Activated T-cell treated with anti-CD3 and anti-CD28 coated beads, Interleukin-2, amount 50 U/mL, for 72 hours (primary cell): Measurements from ENCODE around the gene TRIM5. TPM values are rescaled to one million over a fixed set of nuclear protein-coding genes. Genes with fewer than 3 reads are reported as not detected.
"Not testable (repeated sequence)": the region's sequence is repeated elsewhere in the genome, so short reads cannot be mapped to it uniquely, and the experiment has no call there.

Experiments
- ATAC-seq, 2 donors: fragments of 150-1000 bp; cut with Tn5 transposase; replicated peaks in 1 of 2; 2 replicates each; pipeline ENCODE4 v1.10.0; 2021; ENCODE audit warnings: moderate library complexity in 2 of 2, mild to moderate bottlenecking in 1 of 2
- DNase-seq, 2 donors: peaks; one replicate each; pipeline ENCODE4 v3.0.0; 2021 to 2022; ENCODE audit warnings: mixed read lengths in 1 of 2
- H3K27ac Mint-ChIP-seq: one replicate; pipeline ENCODE4 v1.8.0; 2022; ENCODE audit warnings: mild to moderate bottlenecking, moderate library complexity, mixed read lengths
- H3K27me3 Mint-ChIP-seq: one replicate; pipeline ENCODE4 v1.8.0; 2022; ENCODE audit warnings: low read depth, mixed read lengths
- H3K36me3 Mint-ChIP-seq, 2 donors: one replicate each; pipeline ENCODE4 v1.8.0; 2022; ENCODE audit warnings: mixed read lengths in 2 of 2, mild to moderate bottlenecking in 1 of 2; ENCODE audit not compliant: insufficient read depth in 2 of 2
- H3K4me1 Mint-ChIP-seq: one replicate; pipeline ENCODE4 v1.8.0; 2022; ENCODE audit warnings: low read depth, mixed read lengths
- H3K4me3 Mint-ChIP-seq, 2 donors: one replicate each; pipeline ENCODE4 v1.8.0; 2022; ENCODE audit warnings: mild to moderate bottlenecking in 2 of 2, mixed read lengths in 2 of 2, moderate library complexity in 2 of 2
- H3K9me3 Mint-ChIP-seq, 2 donors: one replicate each; pipeline ENCODE4 v1.8.0; 2022; ENCODE audit warnings: mixed read lengths in 2 of 2
- total RNA-seq, 2 donors: library from RNA; stranded (reverse); gene quantifications; one replicate each; pipeline ENCODE4 v1.2.3, GENCODE V29; 2022

The TRIM5 gene
- 10 to 100 TPM; 12.9 to 19.4 TPM for total RNA-seq

DNA sequence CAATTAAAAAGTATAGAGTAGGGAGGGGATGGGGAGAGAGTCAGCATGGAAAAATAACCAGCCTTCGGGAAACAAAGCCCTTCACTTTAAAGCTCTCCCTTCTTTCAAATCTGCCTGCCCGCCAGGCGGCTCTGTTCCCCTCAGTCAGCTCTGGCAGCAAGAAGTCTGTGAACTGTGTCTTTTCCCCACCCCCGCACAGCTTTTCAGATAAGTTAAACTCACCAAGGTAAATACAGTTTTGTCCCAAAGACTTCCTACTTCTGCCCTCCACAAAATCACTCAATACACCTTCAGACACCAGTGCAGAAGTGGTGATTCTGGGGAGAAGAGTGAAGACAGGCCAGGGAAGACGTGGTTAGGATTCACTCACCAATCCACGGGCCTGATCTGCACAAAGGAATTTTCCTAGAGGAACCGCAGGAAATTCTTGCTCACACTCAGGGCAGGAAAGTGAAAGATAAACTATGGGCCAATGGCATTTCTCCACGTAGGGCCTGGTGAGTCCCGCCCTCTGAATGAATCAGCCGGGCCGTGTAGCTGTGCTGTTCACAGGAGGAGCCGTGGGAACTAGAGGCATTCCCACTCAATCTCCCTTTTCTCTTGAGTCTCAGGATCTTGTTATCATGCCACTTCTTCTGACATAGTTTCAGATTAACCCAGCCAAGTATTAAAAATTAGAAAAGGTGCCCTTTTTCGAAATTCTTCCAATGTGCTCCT is at the start of gene TRIM5:
TSS of gene TRIM5 (minus strand) at position 429 of the 717 bp plus-strand sequence. CDS start 4,897 bp downstream, outside the sequence.
- peak within 1 kb of the TSS; percentile 90 for H3K27ac Mint-ChIP-seq
- H3K36me3 Mint-ChIP-seq, result peaks cover 3 to 4% of the 10 kb centered on the region in 2 donors
- no peaks in the 10 kb centered on the region for H3K27me3 Mint-ChIP-seq
- H3K4me3 Mint-ChIP-seq, result peak within 1 kb of the TSS; percentile 93 to 99
- H3K9me3 Mint-ChIP-seq, result no peaks in the 10 kb centered on the region
- ATAC-seq, result peak; percentile 90 to 91
- H3K4me1 Mint-ChIP-seq, result peaks cover 47% of the 10 kb centered on the region
- DNase-seq, result peak; percentile 83 to 85

GRCh38 chr11:5727691-5728090 is 42.8 kb upstream of the TRIM5 start:
- DNase-seq (no peak), ATAC-seq (no peak)
- Mint-ChIP-seq H3K9me3 (no peaks in the 10 kb centered on the region), H3K4me1 (no peaks in the 10 kb centered on the region), H3K36me3 (no peaks in the 10 kb centered on the region), H3K4me3 (no peak overlapping the region), H3K27me3 (no peaks in the 10 kb centered on the region), H3K27ac (no peak overlapping the region)

DNA sequence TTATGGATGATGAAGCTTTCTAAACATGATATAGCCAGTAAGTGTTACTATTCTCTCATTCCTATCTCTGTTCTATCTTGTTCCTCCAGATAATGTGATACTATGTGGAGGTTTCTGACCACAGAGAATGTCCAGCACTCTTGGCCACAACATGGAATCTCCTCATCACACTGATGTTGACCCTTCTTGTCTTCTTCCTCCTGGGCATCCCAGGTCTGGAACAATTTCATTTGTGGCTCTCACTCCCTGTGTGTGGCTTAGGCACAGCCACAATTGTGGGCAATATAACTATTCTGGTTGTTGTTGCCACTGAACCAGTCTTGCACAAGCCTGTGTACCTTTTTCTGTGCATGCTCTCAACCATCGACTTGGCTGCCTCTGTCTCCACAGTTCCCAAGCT is 41.5 kb upstream of the TRIM5 start:
- ATAC-seq (no peak), DNase-seq (no peak)
- no peaks in the 10 kb centered on the region for H3K27me3 Mint-ChIP-seq
- H3K4me1 Mint-ChIP-seq, result no peaks in the 10 kb centered on the region
- no peaks in the 10 kb centered on the region for H3K36me3 Mint-ChIP-seq
- H3K27ac Mint-ChIP-seq, result no peak overlapping the region
- no peak overlapping the region for H3K4me3 Mint-ChIP-seq
- H3K9me3 Mint-ChIP-seq, result no peaks in the 10 kb centered on the region

GRCh38 chr11:5722622-5723021 is 37.7 kb upstream of the TRIM5 start:
- Mint-ChIP-seq H3K4me3 (no peak overlapping the region), H3K36me3 (peaks cover 0 to 3% of the 10 kb centered on the region in 2 donors), H3K9me3 (no peaks in the 10 kb centered on the region), H3K27ac (no peak overlapping the region), H3K4me1 (no peaks in the 10 kb centered on the region), H3K27me3 (no peaks in the 10 kb centered on the region)
- ATAC-seq (no peak), DNase-seq (no peak)

GRCh38 chr11:5719703-5720495 is 35.0 kb upstream of the TRIM5 start:
- DNase-seq, result no peak
- peak; percentile 45 to 59 for ATAC-seq

GRCh38 chr11:5716518-5716917 is 31.6 kb upstream of the TRIM5 start:
- H3K27me3 Mint-ChIP-seq, H3K36me3 Mint-ChIP-seq, ATAC-seq, H3K27ac Mint-ChIP-seq, DNase-seq, H3K9me3 Mint-ChIP-seq, H3K4me1 Mint-ChIP-seq, H3K4me3 Mint-ChIP-seq: not testable (repeated sequence)

More at GRCh38 chr11:5719703-5720495, 35.0 kb upstream of the TRIM5 start:
- no peaks in the 10 kb centered on the region for H3K27me3 Mint-ChIP-seq
- H3K27ac Mint-ChIP-seq, result no peak overlapping the region
- H3K4me1 Mint-ChIP-seq, result no peaks in the 10 kb centered on the region
- no peaks in the 10 kb centered on the region for H3K9me3 Mint-ChIP-seq
- no peak overlapping the region for H3K4me3 Mint-ChIP-seq
- H3K36me3 Mint-ChIP-seq, result peaks cover 4% of the 10 kb centered on the region in 2 donors

DNA sequence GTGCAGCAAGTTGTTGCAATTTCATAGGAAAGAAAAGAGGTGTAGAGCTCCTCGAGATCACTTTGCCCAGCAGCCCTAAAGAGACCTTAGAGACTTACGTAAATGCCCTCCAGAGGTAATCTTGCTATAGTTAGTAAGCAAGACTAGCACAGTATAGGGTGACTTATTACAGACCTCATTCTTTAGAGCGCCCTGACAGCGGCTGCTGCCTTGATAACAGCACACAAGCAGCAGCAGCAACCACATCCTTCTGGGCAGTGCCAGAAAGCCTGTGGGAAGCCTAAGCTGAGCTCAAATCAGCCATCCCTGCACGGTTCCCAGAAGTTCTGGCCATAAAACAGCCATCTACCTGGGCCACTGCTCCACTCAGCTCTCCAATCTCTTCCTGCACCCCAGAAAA is 28.8 kb upstream of the TRIM5 start:
- H3K27ac Mint-ChIP-seq, result no peak overlapping the region
- peak in 1 of 2 donors; percentile 30 for ATAC-seq
- H3K36me3 Mint-ChIP-seq, result peaks cover 5 to 7% of the 10 kb centered on the region in 2 donors

DNA sequence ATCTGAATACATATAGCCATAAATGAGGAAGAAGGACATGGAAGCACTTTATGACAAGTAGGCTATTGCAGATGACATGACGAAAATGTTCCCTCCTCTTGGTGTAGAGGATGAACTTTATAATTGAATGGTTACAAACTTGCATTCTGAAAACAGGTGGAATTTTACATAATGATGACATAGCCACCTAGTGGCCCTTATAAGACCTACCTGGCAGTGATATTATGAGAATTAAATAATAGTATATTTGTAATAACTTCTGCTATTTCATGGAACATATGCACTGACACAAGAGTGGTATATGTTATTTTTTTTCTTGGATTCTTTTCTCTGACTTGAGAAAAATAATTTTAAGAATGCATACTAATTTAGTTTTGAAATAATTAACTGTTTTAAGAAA is 27.6 kb upstream of the TRIM5 start:
- Mint-ChIP-seq H3K36me3 (peaks cover 5 to 7% of the 10 kb centered on the region in 2 donors), H3K9me3 (no peaks in the 10 kb centered on the region), H3K27me3 (no peaks in the 10 kb centered on the region), H3K4me3 (no peak overlapping the region), H3K4me1 (peaks cover 4% of the 10 kb centered on the region), H3K27ac (no peak overlapping the region)
- DNase-seq (no peak), ATAC-seq (no peak)

More for the DNA sequence above, 28.8 kb upstream of the TRIM5 start:
- H3K9me3 Mint-ChIP-seq, result no peaks in the 10 kb centered on the region
- peaks cover 4% of the 10 kb centered on the region for H3K4me1 Mint-ChIP-seq
- no peaks in the 10 kb centered on the region for H3K27me3 Mint-ChIP-seq
- no peak overlapping the region for H3K4me3 Mint-ChIP-seq
- no peak for DNase-seq

DNA sequence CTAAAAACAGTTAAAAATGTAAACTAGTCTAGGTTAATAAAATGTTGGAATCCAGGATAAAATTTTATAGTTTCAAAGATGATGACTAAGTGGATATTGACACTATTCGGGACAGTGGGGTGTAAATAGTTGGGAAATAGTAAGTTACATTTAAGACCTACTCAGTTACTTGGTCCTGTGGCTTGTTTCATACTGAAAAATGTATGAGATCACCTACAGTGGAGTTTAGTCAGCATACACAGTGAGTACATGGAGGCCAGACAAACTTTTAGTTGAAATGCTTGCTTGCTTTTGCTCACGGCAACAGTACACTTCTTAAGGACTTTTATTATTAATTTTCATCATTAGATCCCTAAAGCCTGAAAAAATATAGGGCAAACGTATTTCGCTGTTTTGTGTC is 20.8 kb upstream of the TRIM5 start:
- H3K4me3 Mint-ChIP-seq, result peak overlapping the region in 1 of 2 donors; percentile 46
- DNase-seq (no peak), ATAC-seq (peak; percentile 49 to 84)
- H3K36me3 Mint-ChIP-seq, result peaks cover 9 to 25% of the 10 kb centered on the region in 2 donors
- peak overlapping the region; percentile 94 for H3K27ac Mint-ChIP-seq
- H3K27me3 Mint-ChIP-seq, result no peaks in the 10 kb centered on the region
- H3K9me3 Mint-ChIP-seq, result no peaks in the 10 kb centered on the region
- H3K4me1 Mint-ChIP-seq, result peaks cover 17% of the 10 kb centered on the region

- no peak for DNase-seq
- Mint-ChIP-seq H3K9me3 (no peaks in the 10 kb centered on the region), H3K4me3 (peak overlapping the region in 1 of 2 donors; percentile 43), H3K36me3 (peaks cover 7 to 28% of the 10 kb centered on the region in 2 donors), H3K27me3 (no peaks in the 10 kb centered on the region), H3K27ac (peak overlapping the region; percentile 89), H3K4me1 (peaks cover 28% of the 10 kb centered on the region)
- ATAC-seq, result no peak
Observed at GRCh38 chr11:5703741-5704536, 19.1 kb upstream of the TRIM5 start.

DNA sequence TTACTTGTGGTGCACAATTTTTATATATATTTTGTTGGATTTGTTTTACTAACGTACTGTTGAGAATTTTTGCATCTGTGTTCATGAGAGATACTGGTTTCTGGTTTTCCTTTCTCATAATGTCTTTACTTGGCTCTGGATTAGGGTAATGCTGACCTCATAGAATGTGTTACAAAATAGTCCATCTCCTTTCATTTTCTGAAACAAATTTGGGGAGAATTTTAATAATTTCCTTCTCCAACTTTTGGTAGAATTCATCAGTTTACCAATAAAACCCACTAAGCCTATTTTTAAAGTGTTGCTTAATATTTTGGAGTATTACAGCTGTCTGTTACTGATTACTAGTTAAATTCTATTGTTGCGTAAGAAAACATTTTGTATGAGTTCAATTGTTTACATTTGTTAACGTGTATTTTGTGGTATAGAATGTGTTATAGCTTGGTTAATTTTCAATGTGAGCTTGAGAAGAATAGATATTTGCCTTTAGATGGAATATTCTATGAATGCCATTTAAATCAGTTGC is 16.2 kb upstream of the TRIM5 start:
- H3K9me3 Mint-ChIP-seq, result no peaks in the 10 kb centered on the region
- no peak for DNase-seq
- peaks cover 34% of the 10 kb centered on the region for H3K4me1 Mint-ChIP-seq
- peak overlapping the region in 1 of 2 donors; percentile 64 for H3K4me3 Mint-ChIP-seq
- peaks cover 10 to 33% of the 10 kb centered on the region in 2 donors for H3K36me3 Mint-ChIP-seq
- ATAC-seq, result no peak
- no peaks in the 10 kb centered on the region for H3K27me3 Mint-ChIP-seq
- peak overlapping the region; percentile 86 for H3K27ac Mint-ChIP-seq

- no peak for DNase-seq
- Mint-ChIP-seq H3K36me3 (peaks cover 10 to 36% of the 10 kb centered on the region in 2 donors), H3K4me1 (peaks cover 38% of the 10 kb centered on the region), H3K27me3 (no peaks in the 10 kb centered on the region), H3K9me3 (no peaks in the 10 kb centered on the region), H3K4me3 (no peak overlapping the region), H3K27ac (peak overlapping the region; percentile 86)
- no peak for ATAC-seq
Observed at GRCh38 chr11:5700421-5701054, 15.7 kb upstream of the TRIM5 start.
